K562 treated with DMSO at 1 percent for 24 hours (cell line): ENCODE measurements around the gene CAPN2. TPM values are rescaled to one million over a fixed set of nuclear protein-coding genes. Genes with fewer than 3 reads are reported as not detected.

Source experiments
- total RNA-seq: library from RNA; unstranded; fragments of 300-600 nt; gene quantifications from 2 replicates; pipeline ENCODE4 v1.2.3, GENCODE V29; 2022; ENCODE audit warnings: low read depth; ENCODE audit not compliant: insufficient read depth

The CAPN2 gene
- 74.8 and 83.9 TPM in 2 replicates for total RNA-seq

DNA sequence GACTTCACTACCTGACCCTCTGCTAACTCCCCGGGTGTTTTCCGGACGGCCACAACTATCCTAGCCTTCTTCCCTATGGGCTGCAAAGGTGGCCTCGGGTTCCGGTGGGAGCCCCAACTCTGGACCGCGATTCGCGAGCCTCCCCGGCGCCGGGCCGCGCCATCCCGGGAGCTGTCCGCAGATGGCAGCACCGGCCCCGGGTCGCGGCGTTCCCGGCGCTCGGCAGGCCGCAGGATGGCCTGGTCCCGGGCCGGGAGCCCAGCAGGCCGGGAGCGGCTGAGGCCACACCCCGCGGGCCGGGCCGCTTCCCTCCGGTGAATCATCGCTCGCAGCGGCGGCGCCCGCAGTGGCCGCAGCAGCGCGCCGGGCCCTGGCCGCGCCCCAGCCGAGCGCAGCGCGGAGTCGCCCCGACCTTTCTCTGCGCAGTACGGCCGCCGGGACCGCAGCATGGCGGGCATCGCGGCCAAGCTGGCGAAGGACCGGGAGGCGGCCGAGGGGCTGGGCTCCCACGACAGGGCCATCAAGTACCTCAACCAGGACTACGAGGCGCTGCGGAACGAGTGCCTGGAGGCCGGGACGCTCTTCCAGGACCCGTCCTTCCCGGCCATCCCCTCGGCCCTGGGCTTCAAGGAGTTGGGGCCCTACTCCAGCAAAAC lies at the start of gene CAPN2:
TSS of gene CAPN2 (plus strand) at position 346 of the 656 bp plus-strand sequence. CDS start at position 448, 102 bp downstream.

GRCh38 chr1:223665592-223666312 lies 46.6 kb upstream of the CAPN2 start, which contains the start of gene CAPN8:
TSS of gene CAPN8 (minus strand) at chr1:223665701. CDS start at chr1:223665646, 55 bp downstream.

Other genes with a start within 250 kb of the CAPN2 start
- not detected in 2 replicates for gene CAPN8, start 46.8 kb upstream of the CAPN2 start, total RNA-seq
- 24.8 and 29.8 TPM in 2 replicates for gene TP53BP2, start 133.4 kb downstream of the CAPN2 start, total RNA-seq